ENCODE results near the gene SCD5. TPM values are rescaled to one million over a fixed set of nuclear protein-coding genes. Genes with fewer than 3 reads are reported as not detected.
"Not testable (repeated sequence)": the region's sequence is repeated elsewhere in the genome, so short reads cannot be mapped to it uniquely, and the experiment has no call there.

SCD5 gene
- not detected for polyA plus RNA-seq

- peaks cover 34% of the 10 kb centered on the region for H3K27me3 Mint-ChIP-seq
- H3K4me1 Mint-ChIP-seq, result peaks cover 9 to 19% (median 12%) of the 10 kb centered on the region in 3 donors
- no peak within 1 kb of the TSS for H3K27ac Mint-ChIP-seq
- no peaks in the 10 kb centered on the region for H3K36me3 Mint-ChIP-seq
- no peaks in the 10 kb centered on the region for H3K9me3 Mint-ChIP-seq
- H3K4me3 Mint-ChIP-seq, result peak within 1 kb of the TSS; percentile 67 to 94 (median 83)
Measured at GRCh38 chr4:82798168-82799005, at the start of gene SCD5. TSS of gene SCD5 (minus strand) at chr4:82798796. CDS start at chr4:82798537, 259 bp downstream.

DNA sequence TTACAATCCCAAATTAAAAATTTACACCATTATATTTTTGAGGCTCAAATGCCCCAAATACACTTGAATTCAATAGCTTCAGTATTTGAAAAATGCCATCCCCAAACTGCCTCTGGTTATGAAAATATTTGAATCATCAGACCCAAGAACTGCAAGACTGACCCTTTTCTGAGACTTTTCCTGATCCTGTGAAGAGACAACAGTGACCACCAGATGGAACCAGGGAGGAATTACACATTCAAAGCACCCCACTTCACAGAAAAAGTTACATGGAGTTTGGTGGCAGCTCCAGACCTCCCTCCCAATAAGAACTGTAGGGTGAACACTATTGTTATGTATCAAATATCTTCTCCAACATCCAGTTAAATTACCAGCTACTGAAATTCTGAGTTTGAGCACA, 44.0 kb upstream of the SCD5 start:
- Mint-ChIP-seq H3K36me3 (peaks cover 4% of the 10 kb centered on the region), H3K4me3 (no peak overlapping the region), H3K27ac (no peak overlapping the region), H3K9me3 (no peaks in the 10 kb centered on the region), H3K27me3 (no peaks in the 10 kb centered on the region), H3K4me1 (peaks cover 0 to 1% (median 0%) of the 10 kb centered on the region in 3 donors)

DNA sequence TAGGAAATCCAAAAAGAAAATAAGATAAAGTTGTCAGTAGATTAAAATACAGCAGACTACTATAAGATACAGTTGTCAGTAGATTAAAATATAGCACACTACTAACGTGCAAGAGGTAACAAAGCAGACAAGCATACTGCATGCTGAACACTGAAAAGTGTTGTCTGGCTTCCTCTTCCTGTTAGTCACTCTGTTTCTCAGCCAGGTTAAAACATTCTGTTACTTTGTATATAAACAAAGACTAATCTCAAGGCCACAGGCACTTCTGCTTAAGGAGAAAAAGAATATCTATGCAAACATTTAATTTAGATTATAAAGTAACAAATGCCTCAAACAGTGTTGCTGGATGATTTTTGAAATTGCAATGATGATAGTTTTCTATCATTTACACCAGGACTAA, 41.0 kb upstream of the SCD5 start:
- Mint-ChIP-seq H3K27me3 (no peaks in the 10 kb centered on the region), H3K4me3 (no peak overlapping the region), H3K9me3 (no peaks in the 10 kb centered on the region), H3K27ac (no peak overlapping the region), H3K36me3 (peaks cover 9% of the 10 kb centered on the region), H3K4me1 (no peaks in the 10 kb centered on the region)

DNA sequence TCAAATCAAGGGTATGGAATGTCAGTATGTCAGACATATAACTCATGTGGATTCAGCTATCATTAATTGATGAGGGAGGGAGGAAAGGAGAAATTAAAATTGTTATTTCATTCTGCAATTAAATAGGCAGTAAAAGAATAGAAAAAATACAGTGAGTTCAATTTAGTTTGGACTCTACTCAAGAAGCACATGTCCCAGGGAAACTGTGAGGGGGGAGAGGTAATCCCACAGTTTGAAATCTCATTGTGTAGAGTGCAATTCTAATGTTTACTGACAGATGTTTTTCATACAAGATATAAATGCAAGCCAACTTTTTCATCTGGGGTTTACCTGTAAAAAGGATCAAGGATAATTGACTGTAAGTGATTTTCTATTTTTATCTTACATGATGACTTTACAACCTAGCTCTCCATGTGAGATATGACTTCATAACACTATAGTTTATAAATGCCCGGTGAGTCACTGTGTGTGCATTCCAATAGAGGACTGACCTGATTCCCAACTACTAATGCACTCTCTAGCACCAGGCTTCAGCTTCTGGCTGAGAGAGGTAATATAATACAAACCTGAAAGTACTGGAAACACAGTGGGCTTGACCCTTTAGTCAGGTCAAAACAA, 35.2 kb upstream of the SCD5 start:
- no peak overlapping the region for H3K4me3 Mint-ChIP-seq
- peaks cover 0 to 1% (median 0%) of the 10 kb centered on the region in 3 donors for H3K4me1 Mint-ChIP-seq
- no peaks in the 10 kb centered on the region for H3K9me3 Mint-ChIP-seq
- no peaks in the 10 kb centered on the region for H3K27me3 Mint-ChIP-seq
- H3K36me3 Mint-ChIP-seq, result peaks cover 20% of the 10 kb centered on the region
- no peak overlapping the region for H3K27ac Mint-ChIP-seq

DNA sequence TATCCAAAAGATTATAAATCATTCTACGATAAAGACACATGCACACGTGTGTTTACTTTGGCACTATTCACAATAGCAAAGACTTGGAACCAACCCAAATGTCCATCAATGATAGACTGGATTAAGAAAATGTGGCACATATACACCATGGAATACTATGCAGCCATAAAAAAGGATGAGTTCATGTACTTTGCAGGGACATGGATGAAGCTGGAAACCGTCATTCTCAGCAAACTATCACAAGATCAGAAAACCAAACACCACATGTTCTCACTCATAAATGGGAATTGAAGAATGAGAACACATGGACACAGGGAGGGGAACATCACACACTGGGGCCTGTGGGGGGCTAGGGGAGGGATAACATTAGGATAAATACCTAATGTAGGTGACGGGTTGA, 34.5 kb upstream of the SCD5 start:
- H3K9me3 Mint-ChIP-seq, result not testable (repeated sequence)

GRCh38 chr4:82825425-82825824, 26.8 kb upstream of the SCD5 start:
- Mint-ChIP-seq H3K9me3 (no peaks in the 10 kb centered on the region), H3K4me1 (no peaks in the 10 kb centered on the region), H3K36me3 (peaks cover 3% of the 10 kb centered on the region), H3K27me3 (no peaks in the 10 kb centered on the region), H3K4me3 (no peak overlapping the region), H3K27ac (peak overlapping the region in 1 of 3 donors; percentile 31)

More for the DNA sequence above, 34.5 kb upstream of the SCD5 start:
- H3K4me3 Mint-ChIP-seq, H3K4me1 Mint-ChIP-seq, H3K27ac Mint-ChIP-seq, H3K27me3 Mint-ChIP-seq: not testable (repeated sequence)
- peaks cover 20% of the 10 kb centered on the region for H3K36me3 Mint-ChIP-seq

DNA sequence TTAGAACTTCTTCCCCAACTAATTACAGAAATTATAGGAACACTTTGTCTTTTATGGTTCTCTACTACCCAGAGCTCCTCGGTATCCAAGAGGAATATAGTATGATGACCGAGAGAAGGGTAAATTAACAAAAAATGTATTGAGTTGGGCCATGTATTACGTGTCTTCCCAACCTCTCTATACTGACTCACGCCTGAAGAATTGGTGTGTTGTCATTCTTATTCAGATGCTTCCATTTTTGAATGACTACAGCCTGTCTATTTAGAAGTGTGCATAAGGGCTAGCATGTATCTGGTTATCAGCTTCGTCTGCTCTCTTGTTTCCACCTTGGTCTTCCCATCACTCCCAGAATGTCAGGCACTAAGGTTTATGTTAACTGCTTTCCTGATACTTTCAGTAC, 24.5 kb upstream of the SCD5 start:
- peaks cover 5% of the 10 kb centered on the region for H3K36me3 Mint-ChIP-seq
- no peak overlapping the region for H3K27ac Mint-ChIP-seq
- H3K9me3 Mint-ChIP-seq, result no peaks in the 10 kb centered on the region
- no peak overlapping the region for H3K4me3 Mint-ChIP-seq
- H3K4me1 Mint-ChIP-seq, result no peaks in the 10 kb centered on the region
- H3K27me3 Mint-ChIP-seq, result no peaks in the 10 kb centered on the region

- Mint-ChIP-seq H3K27ac (no peak overlapping the region), H3K4me1 (no peaks in the 10 kb centered on the region), H3K4me3 (no peak overlapping the region), H3K27me3 (no peaks in the 10 kb centered on the region), H3K9me3 (no peaks in the 10 kb centered on the region), H3K36me3 (peaks cover 2% of the 10 kb centered on the region)
Measured at GRCh38 chr4:82820689-82821088, 22.1 kb upstream of the SCD5 start.

- no peaks in the 10 kb centered on the region for H3K4me1 Mint-ChIP-seq
- H3K27ac Mint-ChIP-seq, result peak overlapping the region in 1 of 3 donors; percentile 46
- H3K36me3 Mint-ChIP-seq, result peaks cover 2% of the 10 kb centered on the region
- no peaks in the 10 kb centered on the region for H3K9me3 Mint-ChIP-seq
- H3K27me3 Mint-ChIP-seq, result no peaks in the 10 kb centered on the region
- no peak overlapping the region for H3K4me3 Mint-ChIP-seq
Measured at GRCh38 chr4:82818664-82819662, 20.4 kb upstream of the SCD5 start.

DNA sequence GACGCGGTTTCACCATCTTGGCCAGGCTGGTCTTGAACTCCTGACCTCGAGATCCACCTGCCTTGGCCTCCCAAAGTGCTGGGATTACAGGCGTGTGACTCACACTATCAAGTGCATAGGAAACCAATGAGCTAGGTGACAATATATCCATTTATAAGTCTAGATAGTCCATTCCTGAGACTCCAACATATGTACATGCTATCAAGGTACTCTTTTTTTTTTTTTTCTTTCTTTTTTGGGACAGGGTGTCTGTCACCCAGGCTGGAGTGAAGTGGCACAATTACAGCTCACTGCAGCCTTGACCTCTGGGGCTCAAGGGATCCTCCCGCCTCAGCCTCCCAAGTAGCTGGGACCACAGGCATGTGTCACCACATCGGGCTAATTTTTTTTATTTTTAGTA, 18.3 kb upstream of the SCD5 start:
- H3K9me3 Mint-ChIP-seq, H3K36me3 Mint-ChIP-seq, H3K4me1 Mint-ChIP-seq, H3K4me3 Mint-ChIP-seq, H3K27ac Mint-ChIP-seq, H3K27me3 Mint-ChIP-seq: not testable (repeated sequence)

DNA sequence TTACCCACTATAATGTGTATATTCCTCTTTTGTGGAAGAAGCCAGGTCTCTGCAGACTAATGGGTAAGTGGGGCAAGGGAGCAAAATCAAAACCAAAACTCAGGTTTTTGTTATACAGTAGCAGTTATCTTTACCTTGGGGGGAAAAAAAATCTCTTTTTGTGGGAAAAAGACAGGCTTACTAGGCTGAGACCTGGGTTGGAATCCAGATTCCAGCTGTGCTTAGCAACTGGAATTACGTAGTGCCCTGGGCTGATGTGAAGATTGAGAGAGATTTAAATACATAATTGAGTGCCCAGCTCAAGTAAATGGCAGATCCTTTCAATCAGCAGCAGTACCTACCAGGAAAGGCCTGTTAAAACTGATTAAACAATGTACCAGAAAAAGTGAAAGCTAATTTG, 15.4 kb upstream of the SCD5 start:
- H3K27ac Mint-ChIP-seq, result no peak overlapping the region
- H3K36me3 Mint-ChIP-seq, result peaks cover 2% of the 10 kb centered on the region
- no peak overlapping the region for H3K4me3 Mint-ChIP-seq
- no peaks in the 10 kb centered on the region for H3K9me3 Mint-ChIP-seq
- no peaks in the 10 kb centered on the region for H3K4me1 Mint-ChIP-seq
- no peaks in the 10 kb centered on the region for H3K27me3 Mint-ChIP-seq

DNA sequence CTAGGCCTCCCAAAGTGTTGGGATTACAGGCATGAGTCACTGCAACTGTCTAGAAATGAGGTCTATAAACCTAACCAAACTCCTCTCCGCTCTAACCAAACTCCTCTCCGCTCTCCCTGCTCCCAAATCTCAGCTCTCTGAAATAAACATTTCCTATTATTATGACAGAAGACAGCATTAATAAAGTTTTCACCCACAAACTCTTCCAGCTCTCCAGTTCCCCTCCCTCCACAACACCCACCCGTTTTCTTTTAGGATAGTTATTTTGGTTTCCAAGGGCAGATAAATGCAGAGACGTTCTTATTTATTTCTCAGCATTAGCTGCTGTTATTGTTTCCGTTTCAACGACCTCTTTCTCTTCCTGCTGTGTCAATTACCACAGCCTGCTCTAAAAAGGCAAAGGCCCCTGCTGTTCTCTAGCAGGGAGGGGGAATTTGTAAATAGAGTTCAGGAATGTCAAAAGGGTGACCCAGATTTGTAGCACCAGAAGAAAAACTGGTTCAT, 13.3 kb upstream of the SCD5 start:
- H3K4me1 Mint-ChIP-seq, result no peaks in the 10 kb centered on the region

GRCh38 chr4:82811392-82811791, 12.8 kb upstream of the SCD5 start:
- H3K9me3 Mint-ChIP-seq, result peaks cover 0 to 2% (median 2%) of the 10 kb centered on the region in 3 donors
- no peaks in the 10 kb centered on the region for H3K36me3 Mint-ChIP-seq
- H3K4me1 Mint-ChIP-seq, result no peaks in the 10 kb centered on the region
- H3K27me3 Mint-ChIP-seq, result peaks cover 2% of the 10 kb centered on the region
- no peak overlapping the region for H3K4me3 Mint-ChIP-seq
- no peak overlapping the region for H3K27ac Mint-ChIP-seq

More for the DNA sequence above, 13.3 kb upstream of the SCD5 start:
- Mint-ChIP-seq H3K27ac (no peak overlapping the region), H3K27me3 (peaks cover 2% of the 10 kb centered on the region), H3K4me3 (peak overlapping the region in 1 of 4 donors; percentile 75), H3K9me3 (peaks cover 0 to 2% (median 2%) of the 10 kb centered on the region in 3 donors), H3K36me3 (no peaks in the 10 kb centered on the region)

- Mint-ChIP-seq H3K36me3 (no peaks in the 10 kb centered on the region), H3K27me3 (peaks cover 2% of the 10 kb centered on the region), H3K27ac (no peak overlapping the region), H3K9me3 (peaks cover 0 to 2% (median 2%) of the 10 kb centered on the region in 3 donors), H3K4me1 (no peaks in the 10 kb centered on the region), H3K4me3 (no peak overlapping the region)
Measured at GRCh38 chr4:82810176-82810575, 11.6 kb upstream of the SCD5 start.

DNA sequence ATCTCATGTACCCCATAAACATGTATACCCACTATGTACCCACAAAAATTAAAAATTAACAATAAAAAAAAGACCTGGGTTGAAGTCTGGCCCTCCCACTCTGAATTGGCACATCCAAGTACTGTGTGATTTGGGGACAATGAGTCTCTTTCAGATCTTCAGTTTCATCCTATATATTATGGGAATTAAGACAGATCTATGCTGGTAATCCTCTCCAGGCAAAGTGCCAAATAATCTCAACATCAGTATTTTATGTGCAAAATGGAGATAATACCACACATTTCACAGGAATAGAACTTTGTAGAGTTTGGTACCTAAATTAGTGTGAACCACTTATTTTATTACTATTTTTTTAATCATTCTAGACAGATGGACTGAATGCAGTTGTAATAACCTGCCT, 11.0 kb upstream of the SCD5 start:
- Mint-ChIP-seq H3K4me3 (no peak overlapping the region), H3K4me1 (no peaks in the 10 kb centered on the region), H3K27ac (no peak overlapping the region), H3K9me3 (peaks cover 0 to 2% (median 2%) of the 10 kb centered on the region in 3 donors), H3K27me3 (peaks cover 2% of the 10 kb centered on the region), H3K36me3 (no peaks in the 10 kb centered on the region)

Data from IgD-negative memory B cell (primary cell).